Esophagus squamous epithelium (tissue), 4 donors: ENCODE measurements around the gene RNU6-9.

Experiments
- POLR2A ChIP-seq, 4 donors: fragments of 450-650 bp; IDR thresholded peaks; one replicate each; pipeline ENCODE4 v1.6.1; 2017; ENCODE audit warnings: antibody characterized with exemption in 4 of 4, mild to moderate bottlenecking in 4 of 4, moderate library complexity in 3 of 4
- TF ChIP-seq, protein P1 (sequence below), 6 experiments: fragments of 450-650 bp in 4 of 6; fragments of 200-600 bp in 2 of 6; sonication (generic) in 2 of 6; IDR thresholded peaks; one replicate each; pipeline ENCODE4 v1.5.1; 2016 to 2019; ENCODE audit warnings: antibody characterized with exemption in 6 of 6, mild to moderate bottlenecking in 4 of 6, moderate library complexity in 4 of 6

DNA sequence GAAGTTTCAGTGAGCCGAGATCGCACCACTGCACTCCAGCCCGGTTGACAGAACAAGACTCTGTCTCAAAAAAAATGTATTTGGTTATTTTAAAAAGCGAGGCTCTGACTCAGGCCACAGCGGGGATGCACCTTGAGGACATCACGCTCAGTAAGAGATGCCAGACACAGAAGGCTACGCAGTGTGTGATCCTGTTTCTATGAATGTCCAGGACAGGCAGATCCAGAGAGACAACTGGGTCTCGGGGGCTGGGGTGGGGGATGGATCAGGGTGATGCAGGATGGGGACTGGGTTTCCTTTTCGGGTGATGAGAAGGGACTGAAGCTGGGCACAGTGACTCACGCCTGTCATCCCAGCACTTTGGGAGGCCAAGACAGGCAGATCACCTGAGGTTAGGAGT lies 5.7 kb upstream of the RNU6-9 start:
- TF ChIP-seq, protein P1, sequence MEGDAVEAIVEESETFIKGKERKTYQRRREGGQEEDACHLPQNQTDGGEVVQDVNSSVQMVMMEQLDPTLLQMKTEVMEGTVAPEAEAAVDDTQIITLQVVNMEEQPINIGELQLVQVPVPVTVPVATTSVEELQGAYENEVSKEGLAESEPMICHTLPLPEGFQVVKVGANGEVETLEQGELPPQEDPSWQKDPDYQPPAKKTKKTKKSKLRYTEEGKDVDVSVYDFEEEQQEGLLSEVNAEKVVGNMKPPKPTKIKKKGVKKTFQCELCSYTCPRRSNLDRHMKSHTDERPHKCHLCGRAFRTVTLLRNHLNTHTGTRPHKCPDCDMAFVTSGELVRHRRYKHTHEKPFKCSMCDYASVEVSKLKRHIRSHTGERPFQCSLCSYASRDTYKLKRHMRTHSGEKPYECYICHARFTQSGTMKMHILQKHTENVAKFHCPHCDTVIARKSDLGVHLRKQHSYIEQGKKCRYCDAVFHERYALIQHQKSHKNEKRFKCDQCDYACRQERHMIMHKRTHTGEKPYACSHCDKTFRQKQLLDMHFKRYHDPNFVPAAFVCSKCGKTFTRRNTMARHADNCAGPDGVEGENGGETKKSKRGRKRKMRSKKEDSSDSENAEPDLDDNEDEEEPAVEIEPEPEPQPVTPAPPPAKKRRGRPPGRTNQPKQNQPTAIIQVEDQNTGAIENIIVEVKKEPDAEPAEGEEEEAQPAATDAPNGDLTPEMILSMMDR (IDR thresholded peaks at IDR 0.05): no peak
- no peak for TF ChIP-seq POLR2A (IDR thresholded peaks at IDR 0.05)
